ENCODE results near the gene IFI30.

IFI30 gene

DNA sequence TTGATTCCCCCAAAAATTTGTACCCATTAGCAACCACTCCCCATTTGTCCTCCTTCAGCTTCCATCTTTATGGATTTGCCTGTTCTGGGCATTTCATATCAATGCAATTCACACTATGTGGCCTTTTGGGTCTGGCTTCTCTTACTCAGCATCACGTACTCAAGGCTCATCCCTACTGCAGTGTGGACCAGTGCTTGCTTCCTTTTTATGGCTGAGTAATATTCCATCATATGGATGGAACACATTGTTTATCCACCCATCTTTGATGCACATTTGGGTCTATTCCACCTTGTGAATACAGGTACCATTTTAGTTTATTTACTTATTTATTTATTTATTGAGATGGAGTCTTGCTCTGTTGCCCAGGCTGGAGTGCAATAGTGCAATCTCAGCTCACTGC is 33.1 kb upstream of the IFI30 start:
- peaks cover 3% of the 10 kb centered on the region for H3K27me3 Mint-ChIP-seq (ENCODE audit: low read depth, poor library complexity)
- no peaks in the 10 kb centered on the region for H3K9me3 Mint-ChIP-seq
- H3K36me3 Mint-ChIP-seq (ENCODE audit: low read depth): peaks cover 37% of the 10 kb centered on the region
- no peak for DNase-seq
- H3K4me1 Mint-ChIP-seq: no peaks in the 10 kb centered on the region
- no peak overlapping the region for H3K27ac Mint-ChIP-seq
- TF ChIP-seq, protein P1, sequence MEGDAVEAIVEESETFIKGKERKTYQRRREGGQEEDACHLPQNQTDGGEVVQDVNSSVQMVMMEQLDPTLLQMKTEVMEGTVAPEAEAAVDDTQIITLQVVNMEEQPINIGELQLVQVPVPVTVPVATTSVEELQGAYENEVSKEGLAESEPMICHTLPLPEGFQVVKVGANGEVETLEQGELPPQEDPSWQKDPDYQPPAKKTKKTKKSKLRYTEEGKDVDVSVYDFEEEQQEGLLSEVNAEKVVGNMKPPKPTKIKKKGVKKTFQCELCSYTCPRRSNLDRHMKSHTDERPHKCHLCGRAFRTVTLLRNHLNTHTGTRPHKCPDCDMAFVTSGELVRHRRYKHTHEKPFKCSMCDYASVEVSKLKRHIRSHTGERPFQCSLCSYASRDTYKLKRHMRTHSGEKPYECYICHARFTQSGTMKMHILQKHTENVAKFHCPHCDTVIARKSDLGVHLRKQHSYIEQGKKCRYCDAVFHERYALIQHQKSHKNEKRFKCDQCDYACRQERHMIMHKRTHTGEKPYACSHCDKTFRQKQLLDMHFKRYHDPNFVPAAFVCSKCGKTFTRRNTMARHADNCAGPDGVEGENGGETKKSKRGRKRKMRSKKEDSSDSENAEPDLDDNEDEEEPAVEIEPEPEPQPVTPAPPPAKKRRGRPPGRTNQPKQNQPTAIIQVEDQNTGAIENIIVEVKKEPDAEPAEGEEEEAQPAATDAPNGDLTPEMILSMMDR (IDR thresholded peaks at IDR 0.05): no peak
- no peak overlapping the region for H3K4me3 Mint-ChIP-seq

DNA sequence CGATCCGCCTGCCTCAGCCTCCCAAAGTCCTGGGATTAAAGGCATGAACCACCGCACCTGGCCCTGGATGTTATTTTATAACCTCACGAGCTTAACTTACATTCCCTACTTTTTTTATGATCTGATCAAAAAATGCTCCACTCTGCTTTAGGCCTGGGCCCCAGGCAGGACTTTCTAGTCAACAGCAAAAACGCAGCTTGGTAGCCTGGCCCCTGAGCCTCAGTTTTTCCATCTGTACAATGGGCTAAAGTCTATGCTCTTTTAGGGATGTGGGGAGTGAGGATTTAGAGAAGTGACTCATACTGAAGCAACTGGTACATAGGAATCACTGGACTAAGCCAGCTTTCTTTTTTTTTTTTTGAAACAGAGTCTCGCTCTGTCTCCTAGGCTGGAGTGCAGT is 32.6 kb upstream of the IFI30 start:
- H3K36me3 Mint-ChIP-seq (ENCODE audit: low read depth): peaks cover 37% of the 10 kb centered on the region

DNA sequence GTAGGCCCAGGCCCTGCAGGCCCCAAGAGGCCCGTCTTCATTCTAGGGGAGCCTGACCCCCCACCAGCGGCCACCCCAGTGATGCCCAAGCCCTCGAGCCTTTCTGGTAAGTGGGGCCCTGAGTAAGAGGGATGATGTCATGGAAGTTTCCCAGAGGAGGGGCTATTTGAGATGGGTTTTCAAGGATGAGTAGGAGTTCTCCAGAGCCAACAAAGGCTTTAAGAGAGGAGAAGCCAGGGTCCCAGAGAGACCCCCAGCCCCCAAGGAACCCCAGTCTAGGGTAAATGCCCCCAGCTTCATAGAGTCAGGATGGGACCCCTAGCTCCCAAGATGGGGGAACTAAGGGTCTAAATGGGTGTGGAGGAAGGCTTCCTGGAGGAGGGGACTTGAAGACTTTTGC is 29.7 kb upstream of the IFI30 start:
- Mint-ChIP-seq H3K36me3 (ENCODE audit: low read depth) (peaks cover 50% of the 10 kb centered on the region), H3K4me1 (no peaks in the 10 kb centered on the region), H3K27ac (no peak overlapping the region), H3K4me3 (no peak overlapping the region), H3K27me3 (ENCODE audit: low read depth, poor library complexity) (peaks cover 6% of the 10 kb centered on the region), H3K9me3 (no peaks in the 10 kb centered on the region)
- TF ChIP-seq, protein P1 (IDR thresholded peaks at IDR 0.05): no peak
- no peak for DNase-seq

More for the DNA sequence above, 32.6 kb upstream of the IFI30 start:
- TF ChIP-seq, protein P1 (IDR thresholded peaks at IDR 0.05): no peak
- H3K27me3 Mint-ChIP-seq (ENCODE audit: low read depth, poor library complexity): peaks cover 3% of the 10 kb centered on the region
- no peaks in the 10 kb centered on the region for H3K9me3 Mint-ChIP-seq
- DNase-seq: no peak
- no peak overlapping the region for H3K4me3 Mint-ChIP-seq
- no peaks in the 10 kb centered on the region for H3K4me1 Mint-ChIP-seq
- H3K27ac Mint-ChIP-seq: no peak overlapping the region

DNA sequence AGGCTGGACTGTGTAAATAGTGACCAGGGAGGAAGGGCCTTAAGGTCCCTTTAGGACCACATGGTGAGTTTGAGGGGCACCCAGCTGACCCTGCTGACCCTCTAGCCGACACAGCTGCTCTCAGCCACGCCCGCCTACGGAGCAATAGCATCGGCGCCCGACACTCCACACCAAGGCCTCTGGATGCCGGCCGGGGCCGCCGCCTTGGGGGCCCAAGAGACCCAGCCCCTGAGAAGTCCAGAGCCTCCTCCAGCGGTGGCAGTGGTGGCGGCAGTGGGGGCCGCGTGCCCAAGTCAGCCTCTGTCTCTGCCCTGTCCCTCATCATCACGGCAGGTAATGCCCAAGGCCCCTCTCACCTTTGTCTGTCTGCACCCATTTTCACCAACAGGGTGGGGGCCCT is 29.3 kb upstream of the IFI30 start:
- Mint-ChIP-seq H3K27me3 (ENCODE audit: low read depth, poor library complexity) (peaks cover 6% of the 10 kb centered on the region), H3K4me3 (no peak overlapping the region), H3K36me3 (ENCODE audit: low read depth) (peaks cover 46% of the 10 kb centered on the region), H3K9me3 (no peaks in the 10 kb centered on the region), H3K27ac (no peak overlapping the region), H3K4me1 (no peaks in the 10 kb centered on the region)
- TF ChIP-seq, protein P1 (IDR thresholded peaks at IDR 0.05): no peak
- DNase-seq: no peak

- peaks cover 6% of the 10 kb centered on the region for H3K27me3 Mint-ChIP-seq (ENCODE audit: low read depth, poor library complexity)
- no peaks in the 10 kb centered on the region for H3K9me3 Mint-ChIP-seq
- H3K36me3 Mint-ChIP-seq (ENCODE audit: low read depth): peaks cover 46% of the 10 kb centered on the region
- no peak overlapping the region for H3K4me3 Mint-ChIP-seq
- H3K4me1 Mint-ChIP-seq: no peaks in the 10 kb centered on the region
- no peak overlapping the region for H3K27ac Mint-ChIP-seq
- DNase-seq: no peak
- TF ChIP-seq, protein P1 (IDR thresholded peaks at IDR 0.05): no peak
Measured at GRCh38 chr19:18144906-18145305, 28.7 kb upstream of the IFI30 start.

- TF ChIP-seq, protein P1 (IDR thresholded peaks at IDR 0.05): no peak
- Mint-ChIP-seq H3K4me3 (no peak overlapping the region), H3K36me3 (ENCODE audit: low read depth) (peaks cover 41% of the 10 kb centered on the region), H3K4me1 (no peaks in the 10 kb centered on the region), H3K27me3 (ENCODE audit: low read depth, poor library complexity) (peaks cover 6% of the 10 kb centered on the region), H3K27ac (no peak overlapping the region), H3K9me3 (no peaks in the 10 kb centered on the region)
- DNase-seq: no peak
Measured at GRCh38 chr19:18145391-18145999, 28.1 kb upstream of the IFI30 start.
